ENCODE results near the gene ANKMY1.
"Not testable (repeated sequence)": the region's sequence is repeated elsewhere in the genome, so short reads cannot be mapped to it uniquely, and the experiment has no call there.

ANKMY1 gene

GRCh38 chr2:240568678-240569522, 11.1 kb upstream of the ANKMY1 start:
- DNase-seq (ENCODE audit: low read depth in 2 of 3, low spot score in 2 of 3) = no peak

- DNase-seq (ENCODE audit: low read depth in 2 of 3, low spot score in 2 of 3) = peak in 1 of 3 experiments; percentile 26
Measured at GRCh38 chr2:240567872-240568677, 10.3 kb upstream of the ANKMY1 start, which contains the start of gene RNPEPL1. RNPEPL1 (plus strand) TSS chr2:240568484; CDS start chr2:240568587, 103 bp downstream.

- DNase-seq (ENCODE audit: low read depth in 2 of 3, low spot score in 2 of 3) = no peak
Measured at GRCh38 chr2:240567137-240567871, 9.5 kb upstream of the ANKMY1 start.

GRCh38 chr2:240566203-240567136, 8.7 kb upstream of the ANKMY1 start:
- DNase-seq (ENCODE audit: low read depth in 2 of 3, low spot score in 2 of 3) = peak; percentile 80 to 92 (median 87)

GRCh38 chr2:240565333-240566202, 7.8 kb upstream of the ANKMY1 start:
- peak; percentile 74 to 87 (median 78) for DNase-seq (ENCODE audit: low read depth in 2 of 3, low spot score in 2 of 3)

- no peak for DNase-seq (ENCODE audit: low read depth in 2 of 3, low spot score in 2 of 3)
Measured at GRCh38 chr2:240564561-240565332, 7.0 kb upstream of the ANKMY1 start.

- DNase-seq (ENCODE audit: low read depth in 2 of 3, low spot score in 2 of 3) = no peak
Measured at GRCh38 chr2:240563951-240564560, 6.3 kb upstream of the ANKMY1 start.

GRCh38 chr2:240563231-240563630, 5.4 kb upstream of the ANKMY1 start:
- DNase-seq (ENCODE audit: low read depth in 2 of 3, low spot score in 2 of 3) = not testable (repeated sequence)

- no peak for DNase-seq (ENCODE audit: low read depth in 2 of 3, low spot score in 2 of 3)
Measured at GRCh38 chr2:240561325-240561971, 3.7 kb upstream of the ANKMY1 start.

- DNase-seq (ENCODE audit: low read depth in 2 of 3, low spot score in 2 of 3) = peak; percentile 94 to 98 (median 96)
Measured at GRCh38 chr2:240560480-240561324, 2.9 kb upstream of the ANKMY1 start.

GRCh38 chr2:240560084-240560479, 2.3 kb upstream of the ANKMY1 start, which contains the start of gene DUSP28:
DUSP28 (plus strand) TSS chr2:240560357; CDS start chr2:240560685, 328 bp downstream.
- DNase-seq (ENCODE audit: low read depth in 2 of 3, low spot score in 2 of 3) = peak in 2 of 3 experiments; percentile 74 to 85

GRCh38 chr2:240559286-240559685, 1.5 kb upstream of the ANKMY1 start:
- no peak for DNase-seq (ENCODE audit: low read depth in 2 of 3, low spot score in 2 of 3)

GRCh38 chr2:240558236-240558761, 511 bp upstream of the ANKMY1 start:
- no peak for DNase-seq (ENCODE audit: low read depth in 2 of 3, low spot score in 2 of 3)

- no peak for DNase-seq (ENCODE audit: low read depth in 2 of 3, low spot score in 2 of 3)
Measured at GRCh38 chr2:240557101-240557751, 562 bp downstream of the ANKMY1 start.

- DNase-seq (ENCODE audit: low read depth in 2 of 3, low spot score in 2 of 3) = peak in 2 of 3 experiments; percentile 32 to 37
Measured at GRCh38 chr2:240556553-240557100, 1.2 kb downstream of the ANKMY1 start.

All from activated CD8-positive, alpha-beta memory T cell treated with anti-CD3 and anti-CD28 coated beads for 48 hours (primary cell).